Vagina (tissue), 2 donors: ENCODE data around the gene PFKM.

Experiments used
- POLR2A ChIP-seq, 2 donors: fragments of 450-650 bp; IDR thresholded peaks; one replicate each; pipeline ENCODE4 v1.6.1; 2017; ENCODE audit warnings: antibody characterized with exemption in 2 of 2, mild to moderate bottlenecking in 2 of 2, moderate library complexity in 2 of 2
- POLR2AphosphoS5 ChIP-seq, 2 donors: sonication (generic); formaldehyde crosslinking; IDR thresholded peaks; one replicate each; pipeline ENCODE4 v1.9.0; 2017; ENCODE audit warnings: antibody characterized with exemption in 2 of 2, mild to moderate bottlenecking in 2 of 2, low read depth in 1 of 2; ENCODE audit not compliant: insufficient read depth in 1 of 2
- TF ChIP-seq, protein P1 (sequence below), 3 experiments: fragments of 450-650 bp in 2 of 3; fragments of 200-600 bp in 1 of 3; sonication (generic) in 1 of 3; IDR thresholded peaks; one replicate each; pipeline ENCODE4 v1.5.1; 2017 to 2019; ENCODE audit warnings: antibody characterized with exemption in 3 of 3, mild to moderate bottlenecking in 2 of 3, moderate library complexity in 2 of 3

DNA sequence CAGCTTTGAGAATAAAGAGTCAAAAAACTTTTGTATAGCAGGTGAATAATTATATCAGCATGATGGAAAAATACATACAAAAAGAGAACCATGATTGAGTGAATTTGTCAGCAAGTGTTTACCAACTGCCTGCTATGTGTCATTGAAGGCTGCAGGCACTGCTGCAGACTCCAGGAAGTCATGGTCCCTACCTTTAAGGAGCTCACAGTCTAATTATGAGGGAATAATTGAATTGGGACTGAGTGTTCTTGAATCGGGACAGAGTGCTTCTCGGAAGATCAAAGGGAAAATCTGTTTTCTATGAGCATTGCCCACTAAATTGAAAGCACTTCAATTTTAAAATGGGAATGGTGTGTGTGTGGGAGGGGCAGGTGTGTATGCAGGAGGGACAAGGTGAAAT is 74.5 kb downstream of the PFKM start:
- TF ChIP-seq, protein P1, sequence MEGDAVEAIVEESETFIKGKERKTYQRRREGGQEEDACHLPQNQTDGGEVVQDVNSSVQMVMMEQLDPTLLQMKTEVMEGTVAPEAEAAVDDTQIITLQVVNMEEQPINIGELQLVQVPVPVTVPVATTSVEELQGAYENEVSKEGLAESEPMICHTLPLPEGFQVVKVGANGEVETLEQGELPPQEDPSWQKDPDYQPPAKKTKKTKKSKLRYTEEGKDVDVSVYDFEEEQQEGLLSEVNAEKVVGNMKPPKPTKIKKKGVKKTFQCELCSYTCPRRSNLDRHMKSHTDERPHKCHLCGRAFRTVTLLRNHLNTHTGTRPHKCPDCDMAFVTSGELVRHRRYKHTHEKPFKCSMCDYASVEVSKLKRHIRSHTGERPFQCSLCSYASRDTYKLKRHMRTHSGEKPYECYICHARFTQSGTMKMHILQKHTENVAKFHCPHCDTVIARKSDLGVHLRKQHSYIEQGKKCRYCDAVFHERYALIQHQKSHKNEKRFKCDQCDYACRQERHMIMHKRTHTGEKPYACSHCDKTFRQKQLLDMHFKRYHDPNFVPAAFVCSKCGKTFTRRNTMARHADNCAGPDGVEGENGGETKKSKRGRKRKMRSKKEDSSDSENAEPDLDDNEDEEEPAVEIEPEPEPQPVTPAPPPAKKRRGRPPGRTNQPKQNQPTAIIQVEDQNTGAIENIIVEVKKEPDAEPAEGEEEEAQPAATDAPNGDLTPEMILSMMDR (IDR thresholded peaks at IDR 0.05) = no peak
- TF ChIP-seq POLR2AphosphoS5 (IDR thresholded peaks at IDR 0.05; ENCODE audit: insufficient read depth in 1 of 2, low read depth in 1 of 2) (no peak), POLR2A (IDR thresholded peaks at IDR 0.05) (no peak)
